GM13976 (cell line): Measurements from ENCODE around the gene THBS2.
"Not testable (repeated sequence)": the region's sequence is repeated elsewhere in the genome, so short reads cannot be mapped to it uniquely, and the experiment has no call there.

ENCODE experiments used
- DNase-seq: peaks from one replicate; pipeline ENCODE4 v3.0.0; 2012; ENCODE audit warnings: low spot score
- in situ Hi-C: fragments of 300-500 bp; cut with MboI; formaldehyde crosslinking; loops from one replicate; pipeline ENCODE4 v1.12.0; 2022; ENCODE audit warnings: low sequenced_read_pairs, mixed read lengths, inconsistent platforms; ENCODE audit not compliant: unreplicated experiment
- TF ChIP-seq, protein P1 (sequence below): IDR thresholded peaks from 2 replicates; pipeline ENCODE4 v1.5.1; 2012; ENCODE audit warnings: borderline replicate concordance, mild to moderate bottlenecking; ENCODE audit not compliant: insufficient read depth; ENCODE audit errors: extremely low read depth, missing control alignments, control extremely low read depth

The THBS2 gene

DNA sequence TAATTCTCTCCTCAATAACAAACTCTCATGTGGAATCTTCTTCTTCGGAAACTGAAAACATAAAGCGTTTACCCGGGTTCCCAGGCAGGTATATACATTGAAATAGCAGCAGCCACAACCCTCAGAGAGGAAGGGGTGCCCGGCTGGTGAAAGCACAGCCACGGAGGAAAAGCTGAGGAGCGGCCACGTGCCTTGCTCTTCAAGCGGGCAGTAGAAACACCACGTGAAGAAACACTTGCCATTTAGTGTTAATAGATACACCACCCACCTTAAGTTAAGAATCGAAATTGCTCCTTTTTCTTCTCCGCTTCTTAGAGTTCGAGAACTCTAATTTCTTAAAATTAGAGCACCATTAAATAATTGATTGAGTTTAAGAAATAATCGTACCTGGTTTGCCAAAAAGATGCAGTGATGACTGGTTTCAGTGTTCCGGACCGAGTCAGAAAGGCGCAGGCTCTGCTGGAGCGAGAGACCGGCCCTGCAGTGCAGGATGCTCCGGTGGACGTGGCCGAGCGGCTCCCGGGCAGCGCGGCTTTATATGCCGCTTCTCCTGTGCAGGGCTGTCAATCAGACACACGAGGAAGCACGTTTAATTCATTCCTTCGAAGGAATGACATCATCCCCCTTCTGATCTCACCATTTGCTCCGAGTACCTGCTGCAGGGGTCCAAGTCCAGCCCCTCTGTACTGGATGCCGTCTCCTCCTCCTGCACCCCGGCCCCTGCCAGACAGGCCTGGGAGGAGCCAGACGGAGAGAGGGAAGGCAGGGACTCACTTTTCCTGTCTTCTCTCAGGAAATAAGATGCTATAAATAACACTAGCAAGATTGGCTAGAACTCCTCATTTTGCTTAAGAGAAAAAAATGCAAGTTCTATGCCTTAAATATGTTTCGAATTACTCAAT, at the start of gene THBS2:
Gene THBS2 (minus strand): TSS at position 510 of the 902 bp plus-strand sequence. CDS start 3,062 bp downstream, outside the sequence.
- TF ChIP-seq, protein P1, sequence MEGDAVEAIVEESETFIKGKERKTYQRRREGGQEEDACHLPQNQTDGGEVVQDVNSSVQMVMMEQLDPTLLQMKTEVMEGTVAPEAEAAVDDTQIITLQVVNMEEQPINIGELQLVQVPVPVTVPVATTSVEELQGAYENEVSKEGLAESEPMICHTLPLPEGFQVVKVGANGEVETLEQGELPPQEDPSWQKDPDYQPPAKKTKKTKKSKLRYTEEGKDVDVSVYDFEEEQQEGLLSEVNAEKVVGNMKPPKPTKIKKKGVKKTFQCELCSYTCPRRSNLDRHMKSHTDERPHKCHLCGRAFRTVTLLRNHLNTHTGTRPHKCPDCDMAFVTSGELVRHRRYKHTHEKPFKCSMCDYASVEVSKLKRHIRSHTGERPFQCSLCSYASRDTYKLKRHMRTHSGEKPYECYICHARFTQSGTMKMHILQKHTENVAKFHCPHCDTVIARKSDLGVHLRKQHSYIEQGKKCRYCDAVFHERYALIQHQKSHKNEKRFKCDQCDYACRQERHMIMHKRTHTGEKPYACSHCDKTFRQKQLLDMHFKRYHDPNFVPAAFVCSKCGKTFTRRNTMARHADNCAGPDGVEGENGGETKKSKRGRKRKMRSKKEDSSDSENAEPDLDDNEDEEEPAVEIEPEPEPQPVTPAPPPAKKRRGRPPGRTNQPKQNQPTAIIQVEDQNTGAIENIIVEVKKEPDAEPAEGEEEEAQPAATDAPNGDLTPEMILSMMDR = no peak
- DNase-seq = no peak
- in situ Hi-C loops = no loop called here

GRCh38 chr6:169302716-169303115, 49.1 kb upstream of the THBS2 start:
- DNase-seq = no peak
- TF ChIP-seq, protein P1 = no peak
- in situ Hi-C loops = no loop called here

DNA sequence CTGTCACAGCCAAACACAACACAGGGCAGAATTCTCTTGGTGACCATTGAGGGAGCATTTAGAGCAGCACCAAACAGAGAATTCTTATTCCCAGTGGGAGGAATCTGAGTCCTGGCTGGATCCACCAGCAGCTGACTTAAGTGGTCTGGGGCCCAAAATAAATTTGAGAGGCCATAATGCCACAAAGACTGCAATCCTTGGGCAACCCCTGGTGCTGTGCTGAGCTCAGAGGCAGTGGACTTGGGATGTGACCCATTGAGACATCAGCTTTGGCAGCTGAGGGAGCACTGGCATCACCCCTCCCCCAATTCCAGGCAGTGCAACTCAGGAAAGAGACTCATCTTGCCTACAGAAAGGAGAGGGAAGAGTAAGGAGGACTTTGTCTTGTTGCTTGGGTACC, 48.6 kb upstream of the THBS2 start:
- no peak for DNase-seq
- in situ Hi-C loops = no loop called here
- TF ChIP-seq, protein P1 = no peak

GRCh38 chr6:169300916-169301315, 47.3 kb upstream of the THBS2 start:
- no peak for DNase-seq
- in situ Hi-C loops = no loop called here
- TF ChIP-seq, protein P1 = no peak

DNA sequence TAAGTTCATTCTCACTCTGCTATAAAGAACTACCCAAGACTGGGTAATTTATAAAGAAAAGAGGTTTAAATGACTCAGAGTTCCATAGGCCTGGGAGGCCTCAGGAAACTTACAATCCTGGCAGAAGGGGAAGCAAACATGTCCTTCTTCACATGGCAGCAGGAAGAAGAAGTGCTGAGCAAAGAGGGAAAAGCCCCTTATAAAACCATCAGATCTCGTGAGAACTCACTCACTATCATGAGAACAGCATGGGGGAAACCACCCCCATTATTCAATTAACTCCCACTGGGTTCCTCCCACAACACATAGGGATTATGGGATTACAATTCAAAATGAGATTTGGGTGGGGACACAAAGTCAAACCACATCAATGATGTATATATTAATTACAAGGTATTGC, 45.0 kb upstream of the THBS2 start:
- in situ Hi-C loops = not testable (repeated sequence)

GRCh38 chr6:169296622-169297021, 43.0 kb upstream of the THBS2 start:
- TF ChIP-seq, protein P1 = no peak
- no peak for DNase-seq
- in situ Hi-C loops = no loop called here

More for the DNA sequence above, 45.0 kb upstream of the THBS2 start:
- not testable (repeated sequence) for DNase-seq

DNA sequence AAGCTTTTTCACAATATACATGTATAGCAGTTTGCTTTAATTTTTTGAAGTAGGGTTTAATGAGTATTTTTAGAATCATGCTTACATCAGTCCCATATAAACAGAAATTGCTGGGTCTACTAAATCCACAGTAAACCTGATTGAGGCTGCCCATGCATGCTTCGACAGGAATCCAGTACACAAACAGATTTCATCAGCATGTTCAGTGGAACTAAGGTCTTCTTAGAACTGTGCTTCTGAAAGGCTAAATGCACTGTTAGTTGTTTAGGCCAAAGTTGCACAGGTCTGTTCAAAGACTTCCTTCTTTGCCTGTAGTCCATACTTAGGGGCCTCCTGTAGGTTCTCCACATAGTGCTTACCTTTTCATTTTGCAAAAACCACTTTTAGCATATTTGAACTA, 42.5 kb upstream of the THBS2 start:
- in situ Hi-C loops = no loop called here
- TF ChIP-seq, protein P1 = no peak

More for the DNA sequence above, 42.5 kb upstream of the THBS2 start:
- no peak for DNase-seq
